T-helper 17 cell (primary cell): ENCODE measurements around the gene CD4. TPM values are rescaled to one million over a fixed set of nuclear protein-coding genes. Genes with fewer than 3 reads are reported as not detected.

Experiments
- ATAC-seq: fragments of 150-1000 bp; cut with Tn5 transposase; 2 replicates; pipeline ENCODE4 v1.10.0; 2021; ENCODE audit warnings: mild to moderate bottlenecking, moderate library complexity
- DNase-seq, 3 donors: peaks; one replicate each; pipeline versions ENCODE4 v3.0.0 to v3.0.0-alpha.2; 2020 to 2021
- H3K9me3 ChIP-seq: one replicate; pipeline ENCODE4 v1.7.0; 2013; ENCODE audit warnings: low read length, mild to moderate bottlenecking; ENCODE audit not compliant: control insufficient read depth, poor library complexity, severe bottlenecking
- H3K27ac Mint-ChIP-seq: one replicate; pipeline ENCODE4 v1.8.0; 2022; ENCODE audit warnings: mild to moderate bottlenecking, moderate library complexity, mixed read lengths
- H3K27me3 Mint-ChIP-seq: one replicate; pipeline ENCODE4 v1.8.0; 2022; ENCODE audit warnings: mixed read lengths
- H3K36me3 Mint-ChIP-seq: one replicate; pipeline ENCODE4 v1.8.0; 2022; ENCODE audit warnings: low read depth, mixed read lengths
- H3K4me1 Mint-ChIP-seq: one replicate; pipeline ENCODE4 v1.8.0; 2022; ENCODE audit warnings: mild to moderate bottlenecking, mixed read lengths
- H3K4me3 Mint-ChIP-seq: one replicate; pipeline ENCODE4 v1.8.0; 2022; ENCODE audit warnings: mild to moderate bottlenecking, moderate library complexity, mixed read lengths
- total RNA-seq, 4 donors: library from RNA in 2 of 4; stranded (reverse) in 2 of 4; gene quantifications; one replicate each; pipeline ENCODE4 v1.2.3 and lab custom pipeline; 2022 to 2026

The CD4 gene
- total RNA-seq, 2 donors from 2014 or later = 187 to 205 TPM

DNA sequence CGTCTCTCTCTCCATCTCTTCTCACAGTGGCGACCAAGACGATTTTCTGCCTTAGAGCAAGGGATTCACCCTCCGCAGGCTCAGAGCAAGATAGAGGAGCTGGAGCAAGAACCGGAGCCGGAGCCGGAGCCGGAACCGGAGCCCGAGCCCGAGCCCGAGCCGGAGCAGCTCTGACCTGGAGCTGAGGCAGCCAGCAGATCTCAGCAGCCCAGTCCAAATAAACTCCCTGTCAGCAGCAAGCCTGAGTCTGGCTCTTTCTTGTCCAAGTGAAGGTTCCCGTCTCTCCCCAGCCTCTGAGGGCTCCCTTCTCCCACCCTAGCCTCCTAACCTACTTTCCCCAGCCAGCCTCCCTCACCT lies 11.1 kb upstream of the CD4 start:
- peaks cover 11% of the 10 kb centered on the region for H3K36me3 Mint-ChIP-seq
- H3K9me3 ChIP-seq = no peaks in the 10 kb centered on the region
- H3K27ac Mint-ChIP-seq = peak overlapping the region; percentile 77
- ATAC-seq (no peak), DNase-seq (no peak)
- H3K4me1 Mint-ChIP-seq = peaks cover 25% of the 10 kb centered on the region
- peak overlapping the region; percentile 96 for H3K4me3 Mint-ChIP-seq
- H3K27me3 Mint-ChIP-seq = peaks cover 32% of the 10 kb centered on the region

DNA sequence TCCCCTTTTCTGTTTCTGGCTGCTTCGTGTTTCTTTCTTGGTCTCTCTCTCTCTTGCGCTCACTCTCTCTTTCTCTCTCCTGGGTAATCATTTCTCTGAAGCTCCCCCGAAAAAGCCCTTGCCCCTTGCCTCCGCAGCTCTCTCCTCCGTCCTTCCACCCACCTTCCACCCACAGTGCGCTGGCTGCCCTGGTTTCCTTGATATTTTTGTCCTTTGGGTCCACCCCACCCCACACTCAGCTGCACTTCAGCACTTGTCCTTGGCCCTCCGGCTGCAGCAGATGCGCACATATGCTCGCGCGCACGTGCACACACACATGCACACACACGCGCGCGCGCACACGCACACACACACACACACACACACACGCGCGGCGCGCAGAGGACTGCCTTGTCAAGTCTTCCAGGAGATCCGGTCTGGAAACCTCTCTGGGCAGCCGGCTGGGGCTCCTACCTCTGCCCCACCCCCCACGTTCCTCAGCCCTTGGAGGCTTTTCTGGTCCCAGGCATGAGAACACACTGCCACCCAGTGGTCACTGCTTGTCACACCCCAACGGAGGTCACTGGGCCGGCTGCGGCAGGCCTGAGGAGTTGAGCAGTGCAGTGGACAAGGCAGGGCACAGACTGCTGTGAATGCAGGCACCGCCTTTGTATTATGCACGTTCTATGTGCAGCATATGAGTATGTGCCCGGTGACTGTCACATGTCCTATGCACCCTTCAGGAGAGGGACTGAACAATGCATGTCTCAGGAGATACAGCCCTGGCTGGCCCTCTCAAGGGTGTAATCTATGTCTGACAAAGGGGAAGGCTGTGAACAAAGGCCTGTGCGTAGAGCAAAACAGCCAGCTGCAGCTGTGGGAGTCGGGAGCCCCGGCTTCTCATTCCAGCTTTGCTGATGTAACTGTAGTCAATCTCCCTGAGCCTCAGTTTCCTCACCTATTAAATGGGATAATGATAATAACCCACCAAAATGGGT lies 10.5 kb upstream of the CD4 start:
- Mint-ChIP-seq H3K27ac (peak overlapping the region; percentile 77), H3K36me3 (peaks cover 11% of the 10 kb centered on the region), H3K27me3 (peaks cover 32% of the 10 kb centered on the region), H3K4me3 (peak overlapping the region; percentile 96), H3K4me1 (peaks cover 28% of the 10 kb centered on the region)
- ATAC-seq (peak; percentile 91), DNase-seq (peak; percentile 71 to 79 (median 78))
- no peaks in the 10 kb centered on the region for H3K9me3 ChIP-seq

DNA sequence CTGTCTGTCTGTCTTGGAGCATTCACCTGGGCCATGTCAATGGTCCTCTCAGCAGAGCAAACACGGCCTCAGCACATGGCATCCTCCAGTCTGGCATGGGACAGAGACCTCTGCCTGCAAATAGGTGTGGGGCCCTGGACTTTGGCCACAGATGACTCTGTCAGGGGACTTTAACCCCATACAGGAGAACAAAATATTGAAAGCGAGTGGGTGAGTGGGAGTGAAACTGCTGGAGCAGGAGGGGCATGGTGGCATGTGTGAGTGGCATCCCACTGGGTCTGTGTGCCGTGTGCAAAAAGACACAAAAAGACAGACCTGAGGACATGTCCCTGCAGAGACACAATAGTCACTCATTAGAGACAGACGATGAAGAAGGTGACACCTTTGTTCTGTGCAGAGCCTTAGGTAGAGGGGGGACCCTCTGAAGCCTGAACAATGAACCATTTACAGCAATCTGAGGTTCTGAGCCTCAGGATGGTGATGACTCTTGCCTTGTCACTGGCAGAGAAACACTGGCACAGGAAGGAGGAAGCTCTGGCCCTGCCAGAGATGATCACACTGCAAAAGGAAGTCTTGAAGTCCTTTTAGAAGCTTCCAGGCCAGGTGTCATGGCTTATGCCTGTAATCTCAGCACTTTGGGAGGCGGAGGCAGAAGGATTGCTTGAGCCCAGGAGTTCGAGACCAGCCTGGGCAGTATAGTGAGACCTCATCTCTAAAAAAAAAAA lies 9.5 kb upstream of the CD4 start:
- Mint-ChIP-seq H3K27me3 (peaks cover 22% of the 10 kb centered on the region), H3K4me3 (peak overlapping the region; percentile 96), H3K4me1 (peaks cover 25% of the 10 kb centered on the region), H3K36me3 (peaks cover 7% of the 10 kb centered on the region), H3K27ac (peak overlapping the region; percentile 77)
- DNase-seq = no peak
- H3K9me3 ChIP-seq = no peaks in the 10 kb centered on the region
- ATAC-seq = no peak

DNA sequence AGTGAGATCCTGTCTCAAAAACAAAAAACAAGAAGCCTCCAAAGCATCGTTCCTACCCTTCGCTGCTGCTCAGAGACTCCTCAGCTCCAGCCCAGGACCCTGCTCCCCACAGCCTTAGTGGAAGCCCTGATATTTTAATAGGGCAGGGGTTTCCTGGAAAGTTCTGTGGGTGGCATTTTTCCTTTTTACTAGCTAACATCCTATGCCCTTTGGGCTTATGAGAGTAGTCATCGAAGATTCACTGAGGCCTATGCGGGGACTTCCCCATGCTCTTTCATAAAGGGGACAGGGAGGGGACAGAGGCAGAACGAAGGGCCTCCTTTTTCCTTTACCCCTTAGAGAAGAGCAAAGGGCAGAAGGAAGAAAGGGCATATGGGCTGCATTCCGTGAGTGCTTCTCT lies 8.8 kb upstream of the CD4 start:
- ATAC-seq (no peak), DNase-seq (no peak)
- peaks cover 24% of the 10 kb centered on the region for H3K4me1 Mint-ChIP-seq
- peaks cover 15% of the 10 kb centered on the region for H3K27me3 Mint-ChIP-seq
- H3K27ac Mint-ChIP-seq = no peak overlapping the region
- peaks cover 7% of the 10 kb centered on the region for H3K36me3 Mint-ChIP-seq
- H3K4me3 Mint-ChIP-seq = no peak overlapping the region
- H3K9me3 ChIP-seq = no peaks in the 10 kb centered on the region

DNA sequence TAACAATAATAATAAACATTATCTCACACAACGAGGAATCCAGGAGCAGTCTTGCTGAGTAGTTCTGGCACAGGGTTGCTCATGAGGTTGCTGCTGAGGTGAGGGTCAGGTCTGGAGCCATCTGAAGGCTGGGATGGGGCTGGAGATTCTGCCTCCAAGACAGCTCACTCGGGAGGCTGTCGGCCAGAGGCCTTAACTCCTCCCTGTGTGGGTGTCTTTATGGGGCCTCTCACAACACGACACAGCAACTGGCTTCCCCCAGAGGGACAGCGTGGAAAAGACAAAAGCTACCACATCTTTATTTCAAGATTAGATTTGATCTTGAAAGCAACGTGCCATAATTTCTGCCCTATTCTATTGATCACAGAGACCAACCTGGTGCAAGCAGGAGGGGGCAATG lies 7.2 kb upstream of the CD4 start:
- Mint-ChIP-seq H3K4me1 (peaks cover 36% of the 10 kb centered on the region), H3K4me3 (no peak overlapping the region), H3K36me3 (peaks cover 4% of the 10 kb centered on the region), H3K27ac (peak overlapping the region; percentile 65), H3K27me3 (peaks cover 6% of the 10 kb centered on the region)
- no peaks in the 10 kb centered on the region for H3K9me3 ChIP-seq
- ATAC-seq (no peak), DNase-seq (no peak)

DNA sequence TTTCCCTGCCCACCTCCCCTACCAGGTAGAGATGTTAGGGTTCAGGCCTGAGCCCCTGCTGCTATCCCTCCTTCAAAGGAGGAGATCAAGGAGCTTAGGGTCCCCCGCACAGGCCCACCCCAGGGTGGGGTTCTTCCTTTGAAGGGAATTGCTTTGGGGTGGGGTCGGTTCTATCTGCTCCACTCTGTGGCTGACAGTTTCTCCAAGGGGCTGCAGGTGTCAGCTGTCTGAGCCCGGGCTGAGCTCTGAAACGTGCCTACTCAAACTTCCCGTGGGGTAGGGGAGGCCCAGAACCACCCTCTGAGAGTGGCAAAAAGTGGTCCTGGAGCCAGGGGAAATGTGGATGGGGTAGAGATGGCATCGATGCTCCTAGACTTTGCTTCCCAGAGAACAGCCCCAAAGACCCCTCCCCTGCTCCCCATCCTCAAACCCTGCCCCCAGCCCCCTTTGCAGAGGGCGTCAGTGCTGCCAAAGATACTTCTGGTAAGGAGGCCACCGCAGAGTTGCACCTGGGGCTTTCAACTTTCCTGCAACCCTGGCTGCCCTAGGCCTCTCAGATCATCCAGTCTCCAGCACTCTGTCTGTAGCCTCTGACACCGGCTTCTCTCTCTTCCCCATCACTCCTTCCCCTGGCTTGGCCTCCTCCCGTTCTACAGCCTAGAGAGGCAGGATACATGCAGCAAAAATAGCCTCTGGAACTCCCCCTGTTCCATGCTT lies 6.3 kb upstream of the CD4 start:
- Mint-ChIP-seq H3K36me3 (peaks cover 4% of the 10 kb centered on the region), H3K4me1 (peaks cover 36% of the 10 kb centered on the region), H3K27me3 (peaks cover 6% of the 10 kb centered on the region), H3K27ac (no peak overlapping the region), H3K4me3 (peak overlapping the region; percentile 50)
- DNase-seq (no peak), ATAC-seq (no peak)
- H3K9me3 ChIP-seq = no peaks in the 10 kb centered on the region

DNA sequence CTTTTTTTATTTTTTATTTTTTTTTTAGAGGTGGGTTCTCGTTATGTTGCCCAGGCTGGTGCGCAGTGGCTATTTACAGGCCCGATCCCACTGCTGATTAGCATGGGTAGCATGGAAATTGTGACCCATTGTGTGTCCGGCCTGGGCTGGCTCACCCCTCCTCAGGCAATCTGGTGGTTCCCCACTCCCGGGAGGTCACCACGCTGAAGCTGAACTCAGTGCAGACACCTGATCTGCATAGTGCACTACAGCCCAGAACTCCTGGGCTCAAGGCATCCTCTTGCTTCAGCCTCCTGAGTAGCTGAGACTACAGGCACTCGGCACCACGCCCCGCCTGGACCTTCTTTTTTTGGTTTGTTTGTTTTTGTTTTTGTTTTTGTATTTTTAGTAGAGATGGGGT lies 5.5 kb upstream of the CD4 start:
- Mint-ChIP-seq H3K27ac (peak overlapping the region; percentile 29), H3K36me3 (no peaks in the 10 kb centered on the region), H3K27me3 (peaks cover 1% of the 10 kb centered on the region), H3K4me1 (peaks cover 34% of the 10 kb centered on the region), H3K4me3 (no peak overlapping the region)
- DNase-seq = no peak
- ATAC-seq = no peak
- H3K9me3 ChIP-seq = no peaks in the 10 kb centered on the region

DNA sequence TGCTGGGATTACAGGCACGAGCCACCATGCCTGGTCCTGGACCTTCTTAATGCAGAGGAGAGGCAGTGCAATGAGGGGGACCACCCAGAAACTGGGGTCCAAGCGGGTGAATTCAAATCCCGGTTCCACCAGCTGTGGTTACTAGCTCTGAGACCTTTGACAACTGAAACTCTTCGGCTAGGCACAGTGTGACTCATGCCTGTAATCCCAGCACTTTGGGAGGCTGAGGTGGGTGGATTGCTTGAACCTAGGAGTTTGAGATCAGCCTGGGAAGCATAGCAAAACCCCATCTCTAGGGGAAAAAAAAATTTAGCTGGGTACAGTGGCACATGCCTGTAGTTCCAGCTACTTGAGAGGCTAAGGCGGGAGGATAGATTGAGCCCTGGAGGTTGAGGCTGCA lies 5.0 kb upstream of the CD4 start:
- no peak for DNase-seq
- Mint-ChIP-seq H3K4me3 (no peak overlapping the region), H3K36me3 (no peaks in the 10 kb centered on the region), H3K27me3 (no peaks in the 10 kb centered on the region), H3K27ac (peak overlapping the region; percentile 92), H3K4me1 (peaks cover 35% of the 10 kb centered on the region)
- H3K9me3 ChIP-seq = no peaks in the 10 kb centered on the region
- ATAC-seq = no peak

DNA sequence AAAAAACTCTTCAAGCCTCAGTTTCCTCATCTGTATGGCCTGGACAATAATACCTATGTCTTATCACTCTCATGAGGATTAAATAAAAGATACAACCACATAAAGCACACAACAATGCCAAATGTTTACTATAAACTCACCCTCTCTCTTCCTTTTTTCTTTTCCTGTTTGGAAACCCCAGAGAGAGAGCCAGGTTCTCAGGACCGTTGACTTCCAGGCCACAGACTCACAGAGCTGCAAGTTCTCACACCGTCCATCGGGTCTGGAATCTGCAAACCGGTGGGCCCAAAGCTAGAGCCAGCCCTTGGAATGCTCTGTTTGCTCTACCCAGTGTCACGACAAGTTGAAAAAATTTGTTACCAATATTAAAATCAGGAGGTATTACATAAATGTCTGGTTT lies 4.6 kb upstream of the CD4 start:
- no peak overlapping the region for H3K4me3 Mint-ChIP-seq
- no peaks in the 10 kb centered on the region for H3K27me3 Mint-ChIP-seq
- peaks cover 38% of the 10 kb centered on the region for H3K4me1 Mint-ChIP-seq
- peak overlapping the region; percentile 92 for H3K27ac Mint-ChIP-seq
- H3K9me3 ChIP-seq = no peaks in the 10 kb centered on the region
- no peak for ATAC-seq
- DNase-seq = no peak
- peaks cover 1% of the 10 kb centered on the region for H3K36me3 Mint-ChIP-seq

DNA sequence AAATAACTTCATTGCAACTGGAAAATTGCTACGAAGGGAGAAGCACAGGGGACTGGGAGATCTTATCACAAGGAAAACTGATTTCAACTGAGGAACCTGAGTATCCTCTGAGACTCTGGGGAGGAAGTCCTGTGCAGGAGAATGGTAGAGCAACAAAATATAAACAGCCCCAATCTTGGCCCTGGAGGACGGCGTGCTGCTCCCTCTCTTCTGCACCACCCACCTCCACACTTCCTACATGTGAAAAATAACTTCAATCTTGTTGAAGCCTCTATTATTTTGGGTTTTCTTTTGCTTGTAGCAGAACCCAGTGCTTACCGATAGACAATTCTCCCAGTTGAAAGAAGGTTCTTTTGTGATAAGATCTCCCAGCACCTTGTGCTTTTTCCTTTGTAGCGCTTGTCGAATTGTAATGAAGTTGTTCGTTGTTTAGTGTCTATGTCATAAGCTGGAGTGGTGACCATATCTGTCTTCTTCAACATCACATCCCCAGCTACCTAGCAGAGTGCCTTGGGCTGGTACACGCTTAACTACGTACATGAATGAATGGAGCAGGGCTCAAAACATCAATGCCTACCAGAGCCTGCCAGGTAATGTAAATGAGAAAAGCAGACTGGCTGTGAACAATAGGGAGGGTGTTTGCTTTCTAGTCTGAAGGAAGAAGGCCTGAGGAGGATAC lies 2.8 kb upstream of the CD4 start:
- H3K36me3 Mint-ChIP-seq = peaks cover 2% of the 10 kb centered on the region
- peaks cover 41% of the 10 kb centered on the region for H3K4me1 Mint-ChIP-seq
- no peak for DNase-seq
- peak overlapping the region; percentile 92 for H3K27ac Mint-ChIP-seq
- no peaks in the 10 kb centered on the region for H3K27me3 Mint-ChIP-seq
- peak; percentile 55 for ATAC-seq
- H3K4me3 Mint-ChIP-seq = peak overlapping the region; percentile 87
- H3K9me3 ChIP-seq = no peaks in the 10 kb centered on the region

DNA sequence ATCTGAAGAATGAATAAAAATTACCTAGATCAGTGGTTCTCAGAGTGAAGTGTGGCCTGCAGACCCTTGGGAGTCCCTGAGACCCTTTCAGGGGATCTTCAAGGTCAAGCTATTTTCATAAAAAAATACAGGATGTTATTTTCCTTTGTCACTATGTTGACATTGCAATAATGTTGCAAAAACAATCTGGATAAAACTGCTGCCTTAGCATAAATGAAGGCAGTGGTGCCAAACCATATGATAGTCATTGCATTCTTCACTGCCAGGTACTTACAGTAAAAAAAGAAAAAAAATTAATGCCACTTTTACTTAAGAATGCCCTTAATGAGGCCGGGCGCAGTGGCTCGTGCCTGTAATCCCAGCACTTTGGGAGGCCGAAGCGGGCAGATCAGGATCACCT lies 2.0 kb upstream of the CD4 start:
- H3K27ac Mint-ChIP-seq = peak overlapping the region; percentile 92
- DNase-seq = no peak
- no peaks in the 10 kb centered on the region for H3K9me3 ChIP-seq
- no peaks in the 10 kb centered on the region for H3K27me3 Mint-ChIP-seq
- peak overlapping the region; percentile 87 for H3K4me3 Mint-ChIP-seq
- H3K4me1 Mint-ChIP-seq = peaks cover 49% of the 10 kb centered on the region
- H3K36me3 Mint-ChIP-seq = peaks cover 2% of the 10 kb centered on the region
- no peak for ATAC-seq

DNA sequence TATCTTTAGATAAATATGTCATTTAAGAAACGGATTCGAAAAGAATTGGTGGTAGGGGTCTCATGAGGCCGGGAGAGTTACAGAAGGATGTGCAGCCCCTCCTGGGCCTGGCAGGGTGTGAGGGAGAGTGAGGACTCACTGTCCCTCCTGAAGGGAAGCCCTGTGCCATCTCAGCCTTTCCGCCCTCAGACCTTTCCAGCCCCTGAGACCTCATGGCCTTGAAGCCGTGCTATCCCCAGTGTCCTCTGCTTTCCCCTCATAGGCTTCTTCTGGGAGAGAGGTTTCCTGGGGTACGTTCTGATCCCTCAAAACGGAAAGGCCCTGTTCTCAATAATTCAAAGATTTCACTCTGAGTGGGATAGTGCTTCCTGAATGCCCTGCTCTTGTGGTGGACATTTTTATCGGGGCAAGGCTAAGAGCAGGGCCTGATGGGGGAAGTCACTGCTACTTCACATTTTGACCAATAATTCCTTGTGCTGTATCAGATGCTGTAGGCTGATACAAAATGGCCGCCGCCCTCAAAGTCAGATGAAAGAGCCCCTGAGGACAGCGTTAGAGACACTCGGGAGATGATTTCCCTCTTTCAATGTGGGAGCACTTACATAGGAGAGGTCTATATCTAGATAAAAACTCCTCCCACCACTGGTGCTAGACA lies 1.3 kb downstream of the CD4 start:
- Mint-ChIP-seq H3K27me3 (no peaks in the 10 kb centered on the region), H3K4me1 (peaks cover 59% of the 10 kb centered on the region), H3K36me3 (peaks cover 15% of the 10 kb centered on the region), H3K27ac (peak overlapping the region; percentile 99), H3K4me3 (peak overlapping the region; percentile 100)
- ATAC-seq (peak; percentile 58), DNase-seq (peak in 2 of 3 donors; percentile 26 to 30)
- no peaks in the 10 kb centered on the region for H3K9me3 ChIP-seq
